Stomach (tissue), 9 donors: ENCODE results near the gene ASAP2. TPM values are rescaled to one million over a fixed set of nuclear protein-coding genes. Genes with fewer than 3 reads are reported as not detected.

Experiments
- DNase-seq, 2 donors: peaks; one replicate each; pipeline versions ENCODE4 v3.0.0 to v3.0.0-alpha.2; 2013 to 2019
- H3K27ac ChIP-seq, 5 donors: fragments of 200-600 bp in 4 of 5; sonication (generic) in 4 of 5; one replicate each; pipeline ENCODE4 v1.5.1; 2013 to 2019; ENCODE audit warnings: mild to moderate bottlenecking in 1 of 5, moderate library complexity in 1 of 5
- H3K27me3 ChIP-seq, 3 donors: fragments of 200-600 bp; sonication (generic); one replicate each; pipeline ENCODE4 v1.5.1; 2017 to 2019; ENCODE audit warnings: mixed run types in 1 of 3
- H3K36me3 ChIP-seq, 4 donors: fragments of 200-600 bp; sonication (generic); 1 replicate in 3 of 4; 2 replicates in 1 of 4; pipeline ENCODE4 v1.5.1; 2016 to 2019
- H3K4me1 ChIP-seq, 4 donors: fragments of 200-600 bp; sonication (generic); one replicate each; pipeline ENCODE4 v1.5.1; 2016 to 2019
- H3K4me3 ChIP-seq, 4 donors: fragments of 200-600 bp; sonication (generic) in 3 of 4; one replicate each; pipeline ENCODE4 v1.5.1; 2016 to 2019; ENCODE audit warnings: mild to moderate bottlenecking in 1 of 4
- H3K9me3 ChIP-seq, 4 donors: fragments of 200-600 bp; sonication (generic); one replicate each; pipeline ENCODE4 v1.5.1; 2016 to 2019
- CTCF ChIP-seq, 7 experiments: fragments of 450-650 bp in 4 of 7; fragments of 200-600 bp in 3 of 7; sonication (generic) in 3 of 7; IDR thresholded peaks; one replicate each; pipeline ENCODE4 v1.5.1; 2016 to 2019; ENCODE audit warnings: antibody characterized with exemption in 7 of 7, control low read depth in 2 of 7, mild to moderate bottlenecking in 1 of 7
- EP300 ChIP-seq: sonication (generic); formaldehyde crosslinking; IDR thresholded peaks from one replicate; pipeline ENCODE4 v1.6.1; 2017; ENCODE audit warnings: antibody characterized with exemption
- POLR2A ChIP-seq, 4 donors: fragments of 450-650 bp; IDR thresholded peaks; one replicate each; pipeline ENCODE4 v1.6.1; 2016; ENCODE audit warnings: antibody characterized with exemption in 4 of 4, control low read depth in 2 of 4, mild to moderate bottlenecking in 1 of 4, moderate library complexity in 1 of 4
- POLR2AphosphoS5 ChIP-seq, 3 donors: sonication (generic); formaldehyde crosslinking; IDR thresholded peaks; one replicate each; pipeline ENCODE4 v1.6.1; 2016; ENCODE audit warnings: antibody characterized with exemption in 3 of 3
- WGBS, 5 donors: extraction: QIAGEN DNeasy Blood & Tissue Kit in 3 of 5; methylation state at CpG; one replicate each; pipeline versions ENCODE4 v1.1.5 to v1.1.7; 2013 to 2018; 5-methylcytosine and 5-hydroxymethylcytosine counted together
- intact Hi-C: fragments of 100-400 bp; cut with DNase I; formaldehyde crosslinking; loops from one replicate; pipeline ENCODE4 v1.15.1; 2023; ENCODE audit warnings: low total_unique reads
- polyA plus RNA-seq, 3 donors: library from polyadenylated mRNA; stranded (reverse); fragments of 200-250 nt; gene quantifications; one replicate each; pipeline ENCODE4 v1.2.3, GENCODE V29; 2013
- total RNA-seq, 5 donors: library from RNA; depleted of rRNA; stranded (reverse); fragments of >200 nt; gene quantifications; one replicate each; pipeline versions ENCODE4 v1.1.0 to v1.2.3, GENCODE V29; 2014 to 2016
- donor health status: healthy with polysubstance abuse.
- donor health status: Bipolar disorder and iron deficiency.
- donor health status: healthy.

Gene ASAP2
- total and polyA plus RNA-seq, 8 donors, result 9.7 to 55.4 (median 33.7) TPM

- peaks cover 23 to 80% (median 51%) of the 10 kb centered on the region in 4 donors for H3K4me1 ChIP-seq
- intact Hi-C loops, result no loop called here
- H3K27me3 ChIP-seq, result no peaks in the 10 kb centered on the region
- WGBS, 5 donors, result 93 to 100% (median 94%) methylated on average over 2 of the region's 2 CpGs
- no peak overlapping the region for H3K27ac ChIP-seq
- no peaks in the 10 kb centered on the region for H3K9me3 ChIP-seq
- no peak for TF ChIP-seq POLR2A (IDR thresholded peaks at IDR 0.05)
- no peak for TF ChIP-seq EP300
- TF ChIP-seq CTCF (IDR thresholded peaks at IDR 0.05), result no peak
- TF ChIP-seq POLR2AphosphoS5 (IDR thresholded peaks at IDR 0.05), result no peak
- H3K36me3 ChIP-seq, result peaks cover 0 to 13% (median 0%) of the 10 kb centered on the region in 4 donors
- DNase-seq, result no peak
- H3K4me3 ChIP-seq, result no peak overlapping the region
Measured at GRCh38 chr2:9302755-9303154, 96.1 kb downstream of the ASAP2 start.

GRCh38 chr2:9303528-9304225 is 97.1 kb downstream of the ASAP2 start:
- TF ChIP-seq POLR2AphosphoS5 (IDR thresholded peaks at IDR 0.05), result no peak
- TF ChIP-seq POLR2A (IDR thresholded peaks at IDR 0.05), result no peak
- no peak for TF ChIP-seq EP300
- TF ChIP-seq CTCF (IDR thresholded peaks at IDR 0.05), result no peak
- no peak for DNase-seq
- no peaks in the 10 kb centered on the region for H3K9me3 ChIP-seq
- H3K27me3 ChIP-seq, result no peaks in the 10 kb centered on the region
- H3K27ac ChIP-seq, result no peak overlapping the region
- WGBS, 5 donors, result 51 to 79% (median 63%) methylated on average over 10 to 11 of the region's 11 CpGs
- peaks cover 0 to 10% (median 0%) of the 10 kb centered on the region in 4 donors for H3K36me3 ChIP-seq
- peaks cover 23 to 80% (median 53%) of the 10 kb centered on the region in 4 donors for H3K4me1 ChIP-seq
- intact Hi-C loops, result no loop called here
- no peak overlapping the region for H3K4me3 ChIP-seq

- intact Hi-C loops, result no loop called here
- 45 to 67% (median 56%) methylated on average over 5 to 8 of the region's 8 CpGs for WGBS, 5 donors
- peak; percentile 28 to 75 for DNase-seq
- TF ChIP-seq EP300 (no peak), POLR2AphosphoS5 (IDR thresholded peaks at IDR 0.05) (no peak), CTCF (IDR thresholded peaks at IDR 0.05) (no peak), POLR2A (IDR thresholded peaks at IDR 0.05) (no peak)
- H3K4me3 ChIP-seq, result no peak overlapping the region
- H3K27ac ChIP-seq, result peak overlapping the region; percentile 41 to 75 (median 51)
- H3K36me3 ChIP-seq, result no peaks in the 10 kb centered on the region
- H3K4me1 ChIP-seq, result peaks cover 28 to 81% (median 55%) of the 10 kb centered on the region in 4 donors
- H3K27me3 ChIP-seq, result no peaks in the 10 kb centered on the region
- no peaks in the 10 kb centered on the region for H3K9me3 ChIP-seq
Measured at GRCh38 chr2:9306911-9307310, 100.3 kb downstream of the ASAP2 start.

GRCh38 chr2:9307535-9307934 is 100.9 kb downstream of the ASAP2 start:
- WGBS, 5 donors, result 62 to 76% (median 68%) methylated on average over 7 of the region's 7 CpGs
- TF ChIP-seq POLR2A (IDR thresholded peaks at IDR 0.05), result no peak
- no peak for TF ChIP-seq EP300
- TF ChIP-seq POLR2AphosphoS5 (IDR thresholded peaks at IDR 0.05), result no peak
- TF ChIP-seq CTCF (IDR thresholded peaks at IDR 0.05), result no peak
- Histone ChIP-seq H3K4me3 (no peak overlapping the region), H3K36me3 (no peaks in the 10 kb centered on the region), H3K9me3 (no peaks in the 10 kb centered on the region), H3K4me1 (peaks cover 28 to 81% (median 58%) of the 10 kb centered on the region in 4 donors), H3K27me3 (no peaks in the 10 kb centered on the region), H3K27ac (peak overlapping the region in 4 of 5 donors; percentile 44 to 75 (median 54))
- intact Hi-C loops, result no loop called here
- no peak for DNase-seq
